ENCODE results near the gene LRP11.
"Not testable (repeated sequence)": the region's sequence is repeated elsewhere in the genome, so short reads cannot be mapped to it uniquely, and the experiment has no call there.

The LRP11 gene

GRCh38 chr6:149846321-149846720, 17.8 kb downstream of the LRP11 start:
- peak in 2 of 3 experiments; percentile 15 to 55 for DNase-seq

GRCh38 chr6:149845549-149845948, 18.6 kb downstream of the LRP11 start:
- DNase-seq: no peak

- DNase-seq: no peak
Measured at GRCh38 chr6:149844480-149844879, 19.7 kb downstream of the LRP11 start.

GRCh38 chr6:149844036-149844435, 20.1 kb downstream of the LRP11 start:
- DNase-seq: not testable (repeated sequence)

- no peak for DNase-seq
Measured at GRCh38 chr6:149843051-149843633, 21.0 kb downstream of the LRP11 start.

- peak in 2 of 3 experiments; percentile 36 to 67 for DNase-seq
Measured at GRCh38 chr6:149842331-149842730, 21.8 kb downstream of the LRP11 start.

- DNase-seq: peak; percentile 91 to 99 (median 95)
Measured at GRCh38 chr6:149840345-149841075, 23.6 kb downstream of the LRP11 start.

GRCh38 chr6:149834513-149835481, 29.4 kb downstream of the LRP11 start:
- DNase-seq: peak; percentile 52 to 87 (median 54)

- no peak for DNase-seq
Measured at GRCh38 chr6:149833651-149834050, 30.5 kb downstream of the LRP11 start.

- no peak for DNase-seq
Measured at GRCh38 chr6:149831308-149831820, 32.8 kb downstream of the LRP11 start.

- DNase-seq: no peak
Measured at GRCh38 chr6:149830731-149831307, 33.3 kb downstream of the LRP11 start.

- DNase-seq: no peak
Measured at GRCh38 chr6:149825292-149825691, 38.9 kb downstream of the LRP11 start.

GRCh38 chr6:149823013-149823412, 41.1 kb downstream of the LRP11 start:
- no peak for DNase-seq

- no peak for DNase-seq
Measured at GRCh38 chr6:149821492-149821891, 42.7 kb downstream of the LRP11 start.

- DNase-seq: no peak
Measured at GRCh38 chr6:149820506-149820905, 43.7 kb downstream of the LRP11 start.

GRCh38 chr6:149815788-149816187, 48.4 kb downstream of the LRP11 start:
- DNase-seq: no peak

- no peak for DNase-seq
Measured at GRCh38 chr6:149813351-149813750, 50.8 kb downstream of the LRP11 start.

GRCh38 chr6:149809798-149810197, 54.4 kb downstream of the LRP11 start:
- DNase-seq: no peak

- DNase-seq: no peak
Measured at GRCh38 chr6:149806127-149806526, 58.0 kb downstream of the LRP11 start.

- DNase-seq: no peak
Measured at GRCh38 chr6:149783551-149783950, 80.6 kb downstream of the LRP11 start.

- no peak for DNase-seq
Measured at GRCh38 chr6:149782337-149782736, 81.8 kb downstream of the LRP11 start.

GRCh38 chr6:149781715-149782114, 82.4 kb downstream of the LRP11 start:
- DNase-seq: no peak

- DNase-seq: no peak
Measured at GRCh38 chr6:149779644-149779963, 84.6 kb downstream of the LRP11 start.
